Neural progenitor cell (in vitro differentiated cells): ENCODE results near the gene LRP1B.

Experiments used
- CTCF ChIP-seq: fragments of 200-600 bp; sonication (generic); IDR thresholded peaks from 2 replicates; pipeline ENCODE4 v1.5.1; 2017; ENCODE audit warnings: antibody characterized with exemption, mild to moderate bottlenecking
- EZH2 ChIP-seq: fragments of 200-600 bp; sonication (generic); IDR thresholded peaks from 2 replicates; pipeline ENCODE4 v1.6.1; 2017; ENCODE audit warnings: antibody characterized with exemption, mild to moderate bottlenecking, moderate library complexity
- EZH2phosphoT487 ChIP-seq: fragments of 200-600 bp; sonication (generic); IDR thresholded peaks from 2 replicates; pipeline ENCODE4 v1.6.1; 2017; ENCODE audit warnings: antibody characterized with exemption

DNA sequence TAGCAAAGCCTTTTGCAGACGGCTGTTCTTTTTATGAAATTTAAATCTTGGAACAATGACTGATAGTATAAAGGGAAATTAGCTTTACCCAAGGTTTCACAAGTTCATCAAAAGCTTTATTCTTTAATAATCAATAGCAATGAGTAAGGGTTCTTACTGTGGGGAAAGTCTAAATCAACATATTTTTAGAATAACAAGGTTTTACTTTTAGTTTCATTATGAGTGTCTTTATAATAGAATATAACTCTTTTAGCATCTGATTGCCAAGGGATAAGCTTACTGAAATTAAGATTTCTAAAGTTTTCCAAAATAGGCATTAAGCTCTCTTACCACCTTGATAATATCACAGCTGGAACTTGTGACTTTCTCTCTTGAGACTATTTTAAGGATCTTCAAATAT, 1489.7 kb downstream of the LRP1B start:
- no peak for TF ChIP-seq CTCF
- TF ChIP-seq EZH2, result no peak
- TF ChIP-seq EZH2phosphoT487, result no peak
